GM12878 (cell line): ENCODE measurements around the gene CFAP61. TPM values are rescaled to one million over a fixed set of nuclear protein-coding genes. Genes with fewer than 3 reads are reported as not detected.

Source experiments
- ATAC-seq: fragments of 200-7000 bp; cut with Tn5 transposase; 3 replicates; pipeline ENCODE4 v1.9.1; 2020; ENCODE audit warnings: mild to moderate bottlenecking, moderate library complexity
- BruUV-seq: library from RNA; stranded (reverse); fragments of 400-500 nt; replicated peaks from 2 replicates; lab custom pipeline; 2021; lab: Mats Ljungman, UMichigan
- CTCF ChIA-PET: fragments of 300-600 bp; sonication (Branson Sonifier 250); formaldehyde crosslinking; extraction: SDS; loops from one replicate; lab custom pipeline; 2021; ENCODE audit warnings: inconsistent platforms; lab: Yijun Ruan, JAX
- POLR2A ChIA-PET: fragments of 350-600 bp; formaldehyde crosslinking; extraction: SDS; loops from one replicate; lab custom pipeline; 2021; ENCODE audit warnings: inconsistent platforms; lab: Charles Lee
- RAD21 ChIA-PET: fragments of 300-600 bp; sonication (Branson Sonifier 250); formaldehyde crosslinking; loops from one replicate; lab custom pipeline; 2023; ENCODE audit warnings: antibody characterized with exemption; ENCODE audit not compliant: unreplicated experiment; lab: Charles Lee
- SMC1A ChIA-PET: fragments of 300-600 bp; sonication (Branson Sonifier 250); formaldehyde crosslinking; loops from one replicate; lab custom pipeline; 2023; ENCODE audit not compliant: unreplicated experiment, uncharacterized antibody; lab: Charles Lee
- DNase-seq: peaks from one replicate; pipeline ENCODE4 v3.0.0-alpha.2; 2011; ENCODE audit warnings: low read depth, low spot score
- FAIRE-seq: peaks from 3 replicates; lab custom pipeline; 2011; peaks lifted over from hg19 to GRCh38; lab: Jason Lieb, UNC
- H2AFZ ChIP-seq: 2 replicates; pipeline ENCODE4 v1.6.0; 2011; ENCODE audit warnings: low read depth, low read length, control low read depth; ENCODE audit not compliant: control insufficient read depth
- H3K27ac ChIP-seq: 2 replicates; pipeline ENCODE4 v1.5.1; 2011; ENCODE audit warnings: control low read depth; ENCODE audit not compliant: control insufficient read depth, insufficient read depth
- H3K27me3 ChIP-seq, 2 experiments: replicated peaks in 1 of 2; 2 replicates each; pipeline versions ENCODE4 v1.6.0 to v1.6.1; 2011; ENCODE audit warnings: low read length in 1 of 2; ENCODE audit not compliant: control insufficient read depth in 2 of 2, insufficient read depth in 2 of 2
- H3K36me3 ChIP-seq, 2 experiments: 2 replicates each; pipeline ENCODE4 v1.5.1; 2011; ENCODE audit warnings: low read length in 1 of 2; ENCODE audit not compliant: control insufficient read depth in 2 of 2, insufficient read depth in 2 of 2
- H3K4me1 ChIP-seq: 2 replicates; pipeline ENCODE4 v1.6.1; 2011; ENCODE audit warnings: mild to moderate bottlenecking, low read length, moderate library complexity, mixed read lengths; ENCODE audit not compliant: control insufficient read depth, insufficient read depth
- H3K4me2 ChIP-seq: 2 replicates; pipeline ENCODE4 v1.6.0; 2011; ENCODE audit warnings: control low read depth; ENCODE audit not compliant: control insufficient read depth, insufficient read depth
- H3K4me3 ChIP-seq: fragments of 200-600 bp; sonication (generic); 2 replicates; pipeline ENCODE4 v1.5.1; 2016
- H3K79me2 ChIP-seq: 2 replicates; pipeline ENCODE4 v1.6.0; 2011; ENCODE audit warnings: low read length; ENCODE audit not compliant: control insufficient read depth, insufficient read depth
- H3K9ac ChIP-seq: 2 replicates; pipeline ENCODE4 v1.8.0; 2011; ENCODE audit warnings: low read length, control low read depth, mixed read lengths; ENCODE audit not compliant: control insufficient read depth, insufficient read depth
- H3K9me3 ChIP-seq: replicated peaks from 3 replicates; pipeline ENCODE4 v1.5.1; 2011; ENCODE audit warnings: mild to moderate bottlenecking, low read length; ENCODE audit not compliant: control insufficient read depth, insufficient read depth
- H4K20me1 ChIP-seq: 2 replicates; pipeline ENCODE4 v1.6.0; 2011; ENCODE audit not compliant: control insufficient read depth, insufficient read depth
- EGR1 ChIP-seq, 2 experiments: IDR thresholded peaks; 1 replicate in 1 of 2; 2 replicates in 1 of 2; pipeline ENCODE4 v1.6.1; 2011 to 2012; ENCODE audit warnings: low read depth in 2 of 2, low read length in 2 of 2, borderline replicate concordance in 1 of 2, mild to moderate bottlenecking in 1 of 2, moderate library complexity in 1 of 2
- ETV6 ChIP-seq, 2 experiments: fragments of 450-650 bp in 1 of 2; IDR thresholded peaks in 1 of 2; conservative IDR thresholded peaks in 1 of 2; 2 replicates each; pipeline ENCODE4 v1.6.1; 2014; ENCODE audit warnings: antibody characterized with exemption in 1 of 2, borderline replicate concordance in 1 of 2, low read depth in 1 of 2, mild to moderate bottlenecking in 1 of 2, moderate library complexity in 1 of 2
- HDAC6 ChIP-seq: fragments of 200-600 bp; sonication (generic); IDR thresholded peaks from one replicate; pipeline ENCODE4 v1.8.0; 2017; ENCODE audit warnings: antibody characterized with exemption; ENCODE audit not compliant: unreplicated experiment
- HDGF ChIP-seq: fragments of 450-650 bp; IDR thresholded peaks from 2 replicates; pipeline ENCODE4 v1.6.1; 2016; ENCODE audit warnings: antibody characterized with exemption
- NFIC ChIP-seq: IDR thresholded peaks from 2 replicates; pipeline ENCODE4 v1.6.1; 2012; ENCODE audit warnings: low read depth, mild to moderate bottlenecking, inconsistent platforms, low read length, moderate library complexity
- PML ChIP-seq: IDR thresholded peaks from 2 replicates; pipeline ENCODE4 v1.6.1; 2012; ENCODE audit warnings: low read length, inconsistent platforms
- RUNX3 ChIP-seq: IDR thresholded peaks from 2 replicates; pipeline ENCODE4 v1.6.1; 2012; ENCODE audit warnings: low read length, inconsistent platforms
- SIX5 ChIP-seq: IDR thresholded peaks from 2 replicates; pipeline ENCODE4 v1.6.1; 2011; ENCODE audit warnings: mild to moderate bottlenecking, low read depth, low read length, moderate library complexity; ENCODE audit not compliant: severe bottlenecking
- SREBF1 ChIP-seq: IDR thresholded peaks from 2 replicates; pipeline ENCODE4 v1.6.1; 2012; ENCODE audit warnings: mild to moderate bottlenecking, low read length
- SUPT20H ChIP-seq: IDR thresholded peaks from 2 replicates; pipeline ENCODE4 v1.6.1; 2011; ENCODE audit warnings: low read depth, mild to moderate bottlenecking, low read length, moderate library complexity, borderline replicate concordance; ENCODE audit not compliant: control insufficient read depth
- YBX1 ChIP-seq: fragments of 450-650 bp; IDR thresholded peaks from 2 replicates; pipeline ENCODE4 v1.6.1; 2016; ENCODE audit warnings: antibody characterized with exemption
- ZNF274 ChIP-seq: IDR thresholded peaks from one replicate; pipeline ENCODE4 v1.8.0; 2011; ENCODE audit not compliant: insufficient read length, insufficient read depth
- WGBS: methylation state at CpG from one replicate; pipeline ENCODE4 v1.1.6; 2016; ENCODE audit warnings: low lambda C conversion rate; ENCODE audit not compliant: insufficient replicate concordance, insufficient coverage; ENCODE audit errors: missing lambda C conversion rate; 5-methylcytosine and 5-hydroxymethylcytosine counted together
- in situ Hi-C: fragments of 300-500 bp; cut with MboI; formaldehyde crosslinking; loops from 9 replicates; pipeline ENCODE4 v1.14.3; 2018; ENCODE audit warnings: mixed read lengths
- intact Hi-C: fragments of 100-400 bp; cut with micrococcal nuclease; formaldehyde crosslinking; loops from one replicate; pipeline ENCODE4 v1.14.2; 2022; ENCODE audit not compliant: unreplicated experiment
- polyA plus RNA-seq, 11 experiments: library from polyadenylated mRNA; depleted of rRNA in 4 of 11; unstranded in 6 of 11; stranded (reverse) in 5 of 11; fragments of >200 nt; fragmentation: Nextera tagmentation in 4 of 11; fragmentation: Illumina TruSeq in 1 of 11; extraction: Ambion mirVana in 4 of 11; extraction: Trizol in 1 of 11; gene quantifications; 1 replicate in 1 of 11; 2 replicates in 10 of 11; pipeline versions ENCODE4 v1.2.1 to v1.2.3, GENCODE V29; 2011 to 2016; ENCODE audit warnings: inconsistent platforms in 2 of 11, missing spikeins in 2 of 11, low read depth in 1 of 11
- total RNA-seq, 4 experiments: library from RNA; depleted of rRNA in 3 of 4; stranded (reverse); fragments of >200 nt in 3 of 4; fragmentation: Illumina TruSeq in 1 of 4; extraction: Trizol in 1 of 4; gene quantifications; 2 replicates each; pipeline versions ENCODE4 v1.2.1 to v1.2.3, GENCODE V29; 2013 to 2021
- TF ChIP-seq, protein P1 (sequence below): fragments of 150-350 bp; IDR thresholded peaks from 2 replicates; pipeline ENCODE4 v1.6.1; 2014; ENCODE audit warnings: mild to moderate bottlenecking, low read depth, low read length
- TF ChIP-seq, protein P2 (sequence below): IDR thresholded peaks from 2 replicates; pipeline ENCODE4 v1.6.1; 2012; ENCODE audit warnings: low read depth, low read length, improper control_type of control experiment
- TF ChIP-seq, protein P3 (sequence below): IDR thresholded peaks from 2 replicates; pipeline ENCODE4 v1.6.1; 2012; ENCODE audit warnings: low read length, inconsistent platforms

The CFAP61 gene
- total and polyA plus RNA-seq, 10 of the 15 experiments (the other 5 are each of a cell fraction or from before 2014, with no cell fraction given), result 0.11 to 0.41 (median 0.24) TPM; not detected in 7

DNA sequence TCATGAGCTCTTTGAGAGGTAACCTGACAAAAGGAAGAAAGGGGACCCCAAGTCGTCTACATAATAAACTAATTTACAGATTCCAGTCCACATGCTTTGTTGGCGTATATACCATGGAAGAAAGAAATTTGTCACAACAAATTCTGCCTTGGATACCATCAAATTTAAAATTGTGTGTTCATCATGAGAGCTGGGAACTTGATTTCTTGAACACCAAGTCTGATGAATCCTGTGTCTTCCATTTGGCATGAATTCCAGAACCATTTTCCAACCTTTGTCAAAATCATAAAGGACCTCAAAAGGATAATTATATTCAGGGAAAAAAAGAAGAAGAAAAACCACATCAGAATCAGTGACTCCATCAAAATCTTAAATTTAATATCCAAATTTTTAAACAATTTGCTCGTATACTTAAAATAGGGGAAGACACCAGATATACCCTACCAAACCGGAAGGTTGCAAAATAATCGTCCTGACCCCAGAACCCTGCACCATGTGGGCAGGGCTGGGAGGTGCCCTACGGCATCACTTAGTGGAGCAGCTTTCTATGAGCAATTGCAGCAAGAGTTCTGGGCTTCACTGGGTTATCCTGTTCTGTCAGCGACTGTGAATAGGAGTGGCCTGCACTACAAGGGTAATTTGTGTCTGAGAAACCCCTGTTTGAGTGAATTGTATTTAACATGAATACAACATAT lies 241.5 kb downstream of the CFAP61 start (continued):
- TF ChIP-seq EGR1 (IDR thresholded peaks at IDR 0.05; ENCODE audit: borderline replicate concordance in 1 of 2, low read depth in 2 of 2, low read length in 2 of 2) (no peak), ETV6 (conservative IDR thresholded peaks at IDR 0.05 in 1 of 2, IDR thresholded peaks at IDR 0.05 in 1 of 2; ENCODE audit: borderline replicate concordance in 1 of 2, low read depth in 1 of 2) (no peak), HDAC6 (no peak), RUNX3 (no peak)
- TF ChIP-seq, protein P1, sequence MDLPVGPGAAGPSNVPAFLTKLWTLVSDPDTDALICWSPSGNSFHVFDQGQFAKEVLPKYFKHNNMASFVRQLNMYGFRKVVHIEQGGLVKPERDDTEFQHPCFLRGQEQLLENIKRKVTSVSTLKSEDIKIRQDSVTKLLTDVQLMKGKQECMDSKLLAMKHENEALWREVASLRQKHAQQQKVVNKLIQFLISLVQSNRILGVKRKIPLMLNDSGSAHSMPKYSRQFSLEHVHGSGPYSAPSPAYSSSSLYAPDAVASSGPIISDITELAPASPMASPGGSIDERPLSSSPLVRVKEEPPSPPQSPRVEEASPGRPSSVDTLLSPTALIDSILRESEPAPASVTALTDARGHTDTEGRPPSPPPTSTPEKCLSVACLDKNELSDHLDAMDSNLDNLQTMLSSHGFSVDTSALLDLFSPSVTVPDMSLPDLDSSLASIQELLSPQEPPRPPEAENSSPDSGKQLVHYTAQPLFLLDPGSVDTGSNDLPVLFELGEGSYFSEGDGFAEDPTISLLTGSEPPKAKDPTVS, result no peak
- TF ChIP-seq, all 136 proteins: peak for 0

DNA sequence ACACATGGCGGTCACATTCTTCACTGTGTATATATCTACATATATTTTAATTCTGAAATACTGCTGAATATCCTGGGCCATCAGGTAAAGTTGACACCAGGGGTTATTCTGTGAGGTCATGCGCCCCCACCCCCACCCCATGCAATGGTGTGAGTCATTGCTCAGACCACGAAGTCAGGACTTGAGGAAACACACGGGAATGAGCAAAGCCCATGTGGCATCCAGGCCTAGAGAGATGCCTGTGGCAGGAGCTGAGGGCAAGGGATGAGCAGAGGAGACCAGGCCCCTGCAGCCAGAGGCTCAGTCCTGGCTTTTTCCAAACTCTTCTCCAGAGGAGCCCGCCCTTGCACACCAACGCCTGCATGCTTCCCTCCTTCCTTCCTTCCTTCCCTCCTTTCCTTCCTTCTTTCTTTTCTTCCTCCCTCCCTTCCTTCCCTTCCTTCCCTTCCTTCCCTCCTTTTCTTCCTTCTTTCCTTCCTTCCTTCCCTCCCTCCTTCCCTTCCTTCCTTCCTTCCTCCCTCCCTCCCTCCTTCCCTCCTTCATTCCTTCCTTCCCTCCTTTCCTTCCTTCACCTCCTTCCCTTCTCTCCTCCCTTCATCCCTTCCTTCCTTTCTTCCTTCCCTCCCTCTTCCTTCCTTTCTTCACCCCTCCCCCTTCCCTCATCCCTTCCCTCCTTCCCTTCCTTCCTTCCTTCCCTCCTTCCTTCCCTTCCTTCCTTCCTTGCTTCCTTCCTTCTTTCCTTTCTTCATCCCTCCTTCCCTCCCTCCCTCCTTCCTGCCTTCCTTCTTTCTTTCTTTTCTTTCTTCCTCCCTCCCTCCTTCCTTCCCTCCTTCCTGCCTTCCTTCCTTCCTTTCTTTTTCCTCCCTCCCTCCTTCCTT lies 243.5 kb downstream of the CFAP61 start:
- no peaks in the 10 kb centered on the region for H3K36me3 ChIP-seq
- no peaks in the 10 kb centered on the region; the same call in 2 of the 3 replicates for H3K9me3 ChIP-seq
- in situ Hi-C loops (no loop called here), intact Hi-C loops (no loop called here)
- no TSS peak for BruUV-seq
- H3K4me1 ChIP-seq, result no peaks in the 10 kb centered on the region; the same call in 1 of the 2 replicates
- no peak overlapping the region for H3K4me2 ChIP-seq
- H3K79me2 ChIP-seq, result no peaks in the 10 kb centered on the region
- FAIRE-seq, result no peak
- H3K4me3 ChIP-seq, result no peak overlapping the region
- H2AFZ ChIP-seq, result no peak overlapping the region
- no peak for ATAC-seq
- TF ChIP-seq SREBF1 (no peak), YBX1 (no peak), NFIC (no peak), ZNF274 (no peak), SUPT20H (no peak), SIX5 (no peak), PML (no peak), HDGF (no peak)
- TF ChIP-seq, protein P2, sequence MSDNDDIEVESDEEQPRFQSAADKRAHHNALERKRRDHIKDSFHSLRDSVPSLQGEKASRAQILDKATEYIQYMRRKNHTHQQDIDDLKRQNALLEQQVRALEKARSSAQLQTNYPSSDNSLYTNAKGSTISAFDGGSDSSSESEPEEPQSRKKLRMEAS, result no peak
- TF ChIP-seq, protein P3, sequence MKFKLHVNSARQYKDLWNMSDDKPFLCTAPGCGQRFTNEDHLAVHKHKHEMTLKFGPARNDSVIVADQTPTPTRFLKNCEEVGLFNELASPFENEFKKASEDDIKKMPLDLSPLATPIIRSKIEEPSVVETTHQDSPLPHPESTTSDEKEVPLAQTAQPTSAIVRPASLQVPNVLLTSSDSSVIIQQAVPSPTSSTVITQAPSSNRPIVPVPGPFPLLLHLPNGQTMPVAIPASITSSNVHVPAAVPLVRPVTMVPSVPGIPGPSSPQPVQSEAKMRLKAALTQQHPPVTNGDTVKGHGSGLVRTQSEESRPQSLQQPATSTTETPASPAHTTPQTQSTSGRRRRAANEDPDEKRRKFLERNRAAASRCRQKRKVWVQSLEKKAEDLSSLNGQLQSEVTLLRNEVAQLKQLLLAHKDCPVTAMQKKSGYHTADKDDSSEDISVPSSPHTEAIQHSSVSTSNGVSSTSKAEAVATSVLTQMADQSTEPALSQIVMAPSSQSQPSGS, result no peak
- H3K9ac ChIP-seq, result no peak overlapping the region
- H3K27ac ChIP-seq, result no peak overlapping the region
- CTCF ChIA-PET, result no interaction called here
- no peak for DNase-seq
- SMC1A ChIA-PET, result interaction anchor here (0.6 kb wide), 1 partner anchor 37 kb away, joined by 3 read pairs; no protein-coding TSS in a partner anchor
- H3K27me3 ChIP-seq, result no peaks in the 10 kb centered on the region
- H4K20me1 ChIP-seq, result no peaks in the 10 kb centered on the region
- POLR2A ChIA-PET, result no interaction called here
- WGBS, result 27% methylated on average over 6 of the region's 6 CpGs
- RAD21 ChIA-PET, result interaction anchor here (0.6 kb wide), 1 partner anchor 249 kb away, joined by 4 read pairs; no protein-coding TSS in a partner anchor
